ENCODE results near the gene WDR93. TPM values are rescaled to one million over a fixed set of nuclear protein-coding genes. Genes with fewer than 3 reads are reported as not detected.

The WDR93 gene
- total RNA-seq, 4 donors from 2014 or later = not detected

DNA sequence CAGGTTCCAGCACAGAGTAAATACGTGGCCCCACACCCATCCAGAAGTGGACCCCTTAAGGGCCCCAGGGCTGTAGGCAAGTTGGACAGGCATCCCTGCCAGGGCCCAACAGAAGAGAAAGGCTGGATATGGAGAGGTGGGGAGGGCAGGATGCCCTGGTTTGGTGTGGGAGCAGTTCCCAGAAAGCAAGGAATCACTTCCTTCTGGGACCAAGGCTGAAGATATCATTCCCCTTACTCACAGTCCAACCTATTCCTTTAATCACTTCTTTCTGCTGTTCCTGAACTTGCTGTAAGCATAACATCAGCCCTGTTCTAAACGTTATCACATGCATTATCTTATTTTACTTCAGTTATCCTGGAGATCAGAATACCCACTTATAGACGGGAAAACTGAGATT is 79.4 kb downstream of the WDR93 start:
- H3K27ac ChIP-seq = no peak overlapping the region
- in situ Hi-C loops (cut with MboI; ENCODE audit: low pct_ligation_motif_present in 1 of 4, low pct_unique_long_range_greater_than_20kb in 1 of 4, low sequenced_read_pairs in 3 of 4) = loop anchor here in 2 of 4 donors (25.0 kb wide), 1 partner anchor 317 kb away; no protein-coding TSS in a partner anchor
- H3K9me3 ChIP-seq = no peaks in the 10 kb centered on the region
- 65 to 84% methylated on average over 2 to 3 of the region's 3 CpGs for whole genome bisulfite sequencing, 2 donors (ENCODE audit: low coverage in 1 of 2)
- H3K4me1 ChIP-seq = peaks cover 0 to 13% (median 6%) of the 10 kb centered on the region in 4 donors
- TF ChIP-seq POLR2AphosphoS5 (IDR thresholded peaks at IDR 0.05) (no peak), POLR2A (IDR thresholded peaks at IDR 0.05) (no peak), EP300 (IDR thresholded peaks at IDR 0.05; ENCODE audit: low read depth) (no peak)
- TF ChIP-seq, protein P1, sequence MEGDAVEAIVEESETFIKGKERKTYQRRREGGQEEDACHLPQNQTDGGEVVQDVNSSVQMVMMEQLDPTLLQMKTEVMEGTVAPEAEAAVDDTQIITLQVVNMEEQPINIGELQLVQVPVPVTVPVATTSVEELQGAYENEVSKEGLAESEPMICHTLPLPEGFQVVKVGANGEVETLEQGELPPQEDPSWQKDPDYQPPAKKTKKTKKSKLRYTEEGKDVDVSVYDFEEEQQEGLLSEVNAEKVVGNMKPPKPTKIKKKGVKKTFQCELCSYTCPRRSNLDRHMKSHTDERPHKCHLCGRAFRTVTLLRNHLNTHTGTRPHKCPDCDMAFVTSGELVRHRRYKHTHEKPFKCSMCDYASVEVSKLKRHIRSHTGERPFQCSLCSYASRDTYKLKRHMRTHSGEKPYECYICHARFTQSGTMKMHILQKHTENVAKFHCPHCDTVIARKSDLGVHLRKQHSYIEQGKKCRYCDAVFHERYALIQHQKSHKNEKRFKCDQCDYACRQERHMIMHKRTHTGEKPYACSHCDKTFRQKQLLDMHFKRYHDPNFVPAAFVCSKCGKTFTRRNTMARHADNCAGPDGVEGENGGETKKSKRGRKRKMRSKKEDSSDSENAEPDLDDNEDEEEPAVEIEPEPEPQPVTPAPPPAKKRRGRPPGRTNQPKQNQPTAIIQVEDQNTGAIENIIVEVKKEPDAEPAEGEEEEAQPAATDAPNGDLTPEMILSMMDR (IDR thresholded peaks at IDR 0.05) = no peak
- no peak for DNase-seq
- no peak overlapping the region for H3K4me3 ChIP-seq
- intact Hi-C loops (cut with DNase I; ENCODE audit: low total_unique reads) = no loop called here
- H3K36me3 ChIP-seq = no peaks in the 10 kb centered on the region
- no peaks in the 10 kb centered on the region for H3K27me3 ChIP-seq

- H3K27ac ChIP-seq = no peak overlapping the region
- no peak overlapping the region for H3K4me3 ChIP-seq
- H3K4me1 ChIP-seq = peaks cover 11 to 19% (median 13%) of the 10 kb centered on the region in 4 donors
- no peak for DNase-seq
- H3K27me3 ChIP-seq = no peaks in the 10 kb centered on the region
- no peaks in the 10 kb centered on the region for H3K9me3 ChIP-seq
- in situ Hi-C loops (cut with MboI; ENCODE audit: low pct_ligation_motif_present in 1 of 4, low pct_unique_long_range_greater_than_20kb in 1 of 4, low sequenced_read_pairs in 3 of 4) = loop anchor here in 2 of 4 donors (25.0 kb wide), 1 partner anchor 314 kb away; no protein-coding TSS in a partner anchor
- intact Hi-C loops (cut with DNase I; ENCODE audit: low total_unique reads) = no loop called here
- TF ChIP-seq POLR2AphosphoS5 (IDR thresholded peaks at IDR 0.05) (no peak), POLR2A (IDR thresholded peaks at IDR 0.05) (no peak), EP300 (IDR thresholded peaks at IDR 0.05; ENCODE audit: low read depth) (no peak)
- TF ChIP-seq, protein P1 (IDR thresholded peaks at IDR 0.05) = peak; percentile 33 to 62 (median 38)
- H3K36me3 ChIP-seq = no peaks in the 10 kb centered on the region
- WGBS, 2 donors (ENCODE audit: low coverage in 1 of 2) = 49 to 60% methylated on average over 3 of the region's 3 CpGs
These were observed 82.4 kb downstream of the WDR93 start for GRCh38 chr15:89772932-89773583.

GRCh38 chr15:89774492-89774891 is 83.9 kb downstream of the WDR93 start:
- WGBS, 2 donors (ENCODE audit: low coverage in 1 of 2) = 94% methylated on average over 5 of the region's 5 CpGs; no CpG with 5 or more reads in 1 of the 2 donors
- TF ChIP-seq, protein P1 (IDR thresholded peaks at IDR 0.05) = no peak
- TF ChIP-seq EP300 (IDR thresholded peaks at IDR 0.05; ENCODE audit: low read depth) (no peak), POLR2A (IDR thresholded peaks at IDR 0.05) (no peak), POLR2AphosphoS5 (IDR thresholded peaks at IDR 0.05) (no peak)
- in situ Hi-C loops (cut with MboI; ENCODE audit: low pct_ligation_motif_present in 1 of 4, low pct_unique_long_range_greater_than_20kb in 1 of 4, low sequenced_read_pairs in 3 of 4) = loop anchor here in 2 of 4 donors (25.0 kb wide), 1 partner anchor 313 kb away; no protein-coding TSS in a partner anchor

DNA sequence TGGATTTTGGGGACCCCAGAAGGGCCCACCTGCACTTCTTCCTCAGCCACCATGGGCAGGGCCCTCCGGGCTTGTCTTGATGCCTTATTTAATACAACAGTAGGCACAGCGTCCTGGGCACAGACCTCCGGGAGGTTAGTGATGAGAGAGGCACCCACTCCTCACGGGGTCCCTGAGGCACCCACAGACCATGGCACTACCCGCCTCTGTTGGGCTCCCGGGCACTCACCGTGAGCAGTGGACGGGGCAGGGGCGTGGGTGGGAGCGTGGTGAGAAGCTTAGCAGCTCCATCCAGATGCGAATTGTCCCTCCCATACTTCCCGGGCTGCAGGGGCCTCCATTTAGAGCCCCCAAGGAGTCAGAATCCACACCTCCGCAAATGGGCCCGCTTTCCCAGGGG is 85.2 kb downstream of the WDR93 start:
- Histone ChIP-seq H3K36me3 (no peaks in the 10 kb centered on the region), H3K4me1 (peaks cover 17 to 29% (median 22%) of the 10 kb centered on the region in 4 donors), H3K9me3 (no peaks in the 10 kb centered on the region), H3K4me3 (peak overlapping the region in 3 of 4 donors; percentile 16 to 37 (median 37)), H3K27me3 (no peaks in the 10 kb centered on the region), H3K27ac (peak overlapping the region; percentile 53 to 62 (median 59))
- in situ Hi-C loops (cut with MboI; ENCODE audit: low pct_ligation_motif_present in 1 of 4, low pct_unique_long_range_greater_than_20kb in 1 of 4, low sequenced_read_pairs in 3 of 4) = no loop called here
- DNase-seq = no peak
- TF ChIP-seq EP300 (IDR thresholded peaks at IDR 0.05; ENCODE audit: low read depth) (no peak), POLR2AphosphoS5 (IDR thresholded peaks at IDR 0.05) (no peak), POLR2A (IDR thresholded peaks at IDR 0.05) (no peak)
- TF ChIP-seq, protein P1 (IDR thresholded peaks at IDR 0.05) = no peak
- 81% methylated on average over 14 of the region's 14 CpGs; no CpG with 5 or more reads in 1 of the 2 donors for WGBS, 2 donors (ENCODE audit: low coverage in 1 of 2)
- intact Hi-C loops (cut with DNase I; ENCODE audit: low total_unique reads) = no loop called here

More at GRCh38 chr15:89774492-89774891, 83.9 kb downstream of the WDR93 start:
- Histone ChIP-seq H3K4me1 (peaks cover 11 to 19% (median 13%) of the 10 kb centered on the region in 4 donors), H3K9me3 (no peaks in the 10 kb centered on the region), H3K36me3 (no peaks in the 10 kb centered on the region), H3K4me3 (no peak overlapping the region), H3K27ac (no peak overlapping the region), H3K27me3 (no peaks in the 10 kb centered on the region)
- intact Hi-C loops (cut with DNase I; ENCODE audit: low total_unique reads) = no loop called here
- no peak for DNase-seq
